ENCODE data around the gene RBPJ.
"Not testable (repeated sequence)": the region's sequence is repeated elsewhere in the genome, so short reads cannot be mapped to it uniquely, and the experiment has no call there.

RBPJ gene

DNA sequence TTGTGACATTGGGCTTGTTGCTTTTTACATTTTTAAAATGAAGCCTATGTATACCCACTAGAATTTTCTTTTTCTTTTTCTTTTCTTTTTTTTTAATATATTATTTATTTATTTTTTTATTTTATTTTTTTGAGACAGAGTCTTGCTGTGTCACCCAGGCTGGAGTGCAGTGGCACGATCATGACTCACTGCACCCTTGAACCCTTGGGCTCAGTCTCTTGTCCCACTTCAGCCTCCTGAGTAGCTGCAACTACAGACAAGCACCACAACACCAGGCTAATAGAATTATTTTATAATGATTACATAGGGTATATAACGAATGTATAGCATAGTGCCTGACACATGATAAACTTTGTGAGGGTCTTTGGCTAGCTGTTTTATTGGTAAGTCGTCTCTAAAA lies 64.9 kb downstream of the RBPJ start:
- no peak for FAIRE-seq
- no peak for DNase-seq (ENCODE audit: insufficient read length, low spot score)
- TF ChIP-seq, protein P1, sequence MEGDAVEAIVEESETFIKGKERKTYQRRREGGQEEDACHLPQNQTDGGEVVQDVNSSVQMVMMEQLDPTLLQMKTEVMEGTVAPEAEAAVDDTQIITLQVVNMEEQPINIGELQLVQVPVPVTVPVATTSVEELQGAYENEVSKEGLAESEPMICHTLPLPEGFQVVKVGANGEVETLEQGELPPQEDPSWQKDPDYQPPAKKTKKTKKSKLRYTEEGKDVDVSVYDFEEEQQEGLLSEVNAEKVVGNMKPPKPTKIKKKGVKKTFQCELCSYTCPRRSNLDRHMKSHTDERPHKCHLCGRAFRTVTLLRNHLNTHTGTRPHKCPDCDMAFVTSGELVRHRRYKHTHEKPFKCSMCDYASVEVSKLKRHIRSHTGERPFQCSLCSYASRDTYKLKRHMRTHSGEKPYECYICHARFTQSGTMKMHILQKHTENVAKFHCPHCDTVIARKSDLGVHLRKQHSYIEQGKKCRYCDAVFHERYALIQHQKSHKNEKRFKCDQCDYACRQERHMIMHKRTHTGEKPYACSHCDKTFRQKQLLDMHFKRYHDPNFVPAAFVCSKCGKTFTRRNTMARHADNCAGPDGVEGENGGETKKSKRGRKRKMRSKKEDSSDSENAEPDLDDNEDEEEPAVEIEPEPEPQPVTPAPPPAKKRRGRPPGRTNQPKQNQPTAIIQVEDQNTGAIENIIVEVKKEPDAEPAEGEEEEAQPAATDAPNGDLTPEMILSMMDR (IDR thresholded peaks at IDR 0.05; ENCODE audit: insufficient read depth, missing control alignments) = no peak

DNA sequence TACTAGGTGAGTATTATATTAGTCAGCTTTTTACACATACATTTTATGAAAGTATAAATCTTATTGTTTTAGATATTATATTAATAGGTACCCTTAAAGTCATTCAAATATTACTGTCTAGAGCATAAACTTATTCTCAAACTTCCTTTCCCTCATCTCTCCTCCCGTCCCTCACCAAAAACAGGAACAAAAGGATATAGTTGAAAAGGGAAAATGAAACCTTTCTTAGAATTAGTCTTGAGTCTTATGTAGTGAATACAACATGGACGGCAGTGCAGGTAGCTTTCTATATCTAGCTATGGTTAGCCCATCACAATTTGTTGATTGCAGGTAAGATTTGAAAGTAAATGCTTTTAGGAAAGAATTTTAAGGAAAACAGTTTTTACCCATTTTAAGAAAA lies 65.6 kb downstream of the RBPJ start:
- TF ChIP-seq, protein P1 (IDR thresholded peaks at IDR 0.05; ENCODE audit: insufficient read depth, missing control alignments) = no peak
- DNase-seq (ENCODE audit: insufficient read length, low spot score) (no peak), FAIRE-seq (no peak)

DNA sequence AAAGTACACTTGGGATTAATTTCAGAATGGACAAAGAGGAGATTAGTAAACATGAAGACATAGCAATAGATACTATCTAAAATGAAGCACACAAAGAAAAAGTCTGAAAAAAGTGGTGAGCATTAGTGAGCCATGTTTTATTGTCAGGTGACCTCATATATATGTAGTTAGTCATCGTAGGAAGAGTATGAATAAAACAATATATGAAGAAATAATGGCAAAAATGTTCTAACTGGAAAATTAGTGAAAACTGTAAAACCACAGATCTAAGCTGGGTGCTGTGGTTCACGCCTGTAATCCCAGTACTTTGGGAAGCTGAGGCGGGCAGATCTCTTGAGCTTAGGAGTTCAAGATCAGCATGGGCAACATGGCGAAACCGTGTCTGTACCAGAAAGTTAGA lies 67.9 kb downstream of the RBPJ start:
- TF ChIP-seq, protein P1 (IDR thresholded peaks at IDR 0.05; ENCODE audit: insufficient read depth, missing control alignments) = no peak
- FAIRE-seq (no peak), DNase-seq (ENCODE audit: insufficient read length, low spot score) (no peak)

DNA sequence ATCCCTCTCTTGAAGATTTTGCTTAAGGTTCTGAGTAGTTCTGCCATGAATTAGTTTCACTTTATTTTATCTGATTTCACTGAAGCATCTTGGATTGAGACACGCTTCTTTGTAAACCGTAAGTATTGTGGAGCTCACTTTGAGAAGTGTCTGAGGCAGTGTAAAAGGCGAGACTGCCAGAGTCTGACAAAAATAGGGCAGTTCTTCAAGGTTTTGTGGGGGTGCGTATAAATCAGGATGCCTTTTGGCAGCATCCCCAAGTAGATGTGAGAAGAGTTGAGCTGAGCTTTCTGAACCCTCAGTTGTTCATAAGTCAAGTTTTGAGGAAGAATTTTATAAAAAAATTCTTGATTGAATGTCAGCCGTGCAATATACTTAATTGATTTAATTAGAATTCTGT lies 76.3 kb downstream of the RBPJ start:
- FAIRE-seq (no peak), DNase-seq (ENCODE audit: insufficient read length, low spot score) (no peak)
- TF ChIP-seq, protein P1 (IDR thresholded peaks at IDR 0.05; ENCODE audit: insufficient read depth, missing control alignments) = no peak

DNA sequence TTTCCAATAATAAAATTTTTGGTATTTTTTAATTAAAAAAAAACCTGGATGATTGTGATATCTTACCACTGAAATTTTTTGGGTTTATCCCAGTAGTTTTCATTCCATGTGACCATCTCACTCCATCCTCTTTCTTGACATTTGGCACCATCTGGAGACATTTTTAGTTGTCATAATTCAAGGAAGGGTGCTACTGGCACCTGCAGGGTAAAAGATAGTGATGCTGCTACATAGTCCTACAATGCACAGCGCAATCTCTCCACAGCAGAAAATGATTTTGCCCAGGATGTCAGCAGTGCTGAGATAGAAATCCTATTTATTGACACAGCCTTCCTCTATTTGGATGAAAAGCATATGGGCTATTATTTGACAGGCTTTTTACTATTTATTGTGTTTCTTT lies 79.3 kb downstream of the RBPJ start:
- TF ChIP-seq, protein P1 (IDR thresholded peaks at IDR 0.05; ENCODE audit: insufficient read depth, missing control alignments) = peak; percentile 6
- DNase-seq (ENCODE audit: insufficient read length, low spot score) = no peak
- FAIRE-seq = no peak

DNA sequence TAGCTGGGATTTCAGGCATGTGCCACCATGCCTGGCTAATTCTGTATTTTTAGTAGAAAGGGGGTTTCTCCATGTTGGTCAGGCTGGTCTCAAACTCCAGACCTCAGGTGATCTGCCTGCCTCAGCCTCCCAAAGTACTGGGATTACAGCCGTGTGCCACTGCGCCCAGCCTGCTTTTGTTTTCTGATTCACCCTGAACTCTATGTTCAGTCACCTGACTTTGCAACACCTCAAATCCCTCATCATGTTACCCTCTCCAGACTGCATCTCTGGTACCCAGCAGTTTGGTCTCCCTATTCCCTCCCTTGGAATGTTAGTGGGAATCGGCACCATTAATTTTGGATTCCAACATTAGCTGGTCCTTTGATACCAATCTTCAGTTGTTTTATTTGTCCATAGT lies 81.2 kb downstream of the RBPJ start:
- not testable (repeated sequence) for FAIRE-seq; DNase-seq (ENCODE audit: insufficient read length, low spot score)

DNA sequence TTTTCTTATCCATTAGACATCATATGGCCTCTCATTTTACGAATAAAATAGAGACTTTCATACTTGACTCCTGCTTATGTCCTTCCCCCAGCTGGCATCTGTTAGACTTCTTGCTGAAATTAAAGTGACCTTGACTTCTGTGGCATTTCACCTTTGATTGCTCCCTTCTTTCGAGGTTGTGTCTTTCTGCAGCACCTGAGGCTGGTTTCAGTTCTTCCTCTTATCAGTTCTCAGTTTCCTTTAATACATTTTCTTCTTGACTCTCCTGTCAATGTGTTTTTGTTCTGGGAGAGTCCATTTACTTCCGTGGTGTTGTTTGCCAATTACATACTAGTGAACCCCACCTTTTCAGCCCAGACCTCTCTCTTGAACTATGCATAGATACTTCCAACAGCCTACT lies 81.6 kb downstream of the RBPJ start:
- no peak for DNase-seq (ENCODE audit: insufficient read length, low spot score)
- FAIRE-seq = no peak
- TF ChIP-seq, protein P1 (IDR thresholded peaks at IDR 0.05; ENCODE audit: insufficient read depth, missing control alignments) = no peak

DNA sequence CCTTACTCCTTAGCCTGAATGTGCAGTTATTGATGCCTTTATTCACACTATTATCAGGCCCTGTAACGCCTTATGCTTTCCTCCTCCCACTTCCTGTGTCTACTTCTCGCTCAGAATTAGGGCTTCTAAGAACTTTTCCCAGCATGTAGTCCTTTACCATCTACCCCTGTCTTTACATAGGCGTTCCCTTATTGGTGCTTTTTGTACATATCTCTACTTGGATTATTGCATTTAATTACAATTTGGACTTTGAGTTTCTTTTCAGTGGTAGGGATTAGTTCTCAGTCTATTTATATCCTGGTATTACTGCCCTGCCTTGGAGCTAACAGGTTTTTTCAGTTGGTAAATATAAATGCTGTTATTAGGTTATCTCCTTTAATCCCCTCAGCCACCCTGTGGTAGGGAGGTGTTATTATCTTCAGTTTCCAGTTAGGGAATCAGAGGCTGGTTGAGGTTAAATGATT lies 84.0 kb downstream of the RBPJ start:
- DNase-seq (ENCODE audit: insufficient read length, low spot score) (no peak), FAIRE-seq (peak; percentile 69)
- TF ChIP-seq, protein P1 (IDR thresholded peaks at IDR 0.05; ENCODE audit: insufficient read depth, missing control alignments) = peak; percentile 14

All from D721Med (cell line).